Esophagus squamous epithelium (tissue), 4 donors: ENCODE data around the gene UBE3A.

Experiments
- CTCF ChIP-seq, 6 experiments: fragments of 450-650 bp in 4 of 6; fragments of 200-600 bp in 2 of 6; sonication (generic) in 2 of 6; IDR thresholded peaks; one replicate each; pipeline ENCODE4 v1.5.1; 2016 to 2019; ENCODE audit warnings: antibody characterized with exemption in 6 of 6, mild to moderate bottlenecking in 4 of 6, moderate library complexity in 4 of 6
- POLR2A ChIP-seq, 4 donors: fragments of 450-650 bp; IDR thresholded peaks; one replicate each; pipeline ENCODE4 v1.6.1; 2017; ENCODE audit warnings: antibody characterized with exemption in 4 of 4, mild to moderate bottlenecking in 4 of 4, moderate library complexity in 3 of 4

DNA sequence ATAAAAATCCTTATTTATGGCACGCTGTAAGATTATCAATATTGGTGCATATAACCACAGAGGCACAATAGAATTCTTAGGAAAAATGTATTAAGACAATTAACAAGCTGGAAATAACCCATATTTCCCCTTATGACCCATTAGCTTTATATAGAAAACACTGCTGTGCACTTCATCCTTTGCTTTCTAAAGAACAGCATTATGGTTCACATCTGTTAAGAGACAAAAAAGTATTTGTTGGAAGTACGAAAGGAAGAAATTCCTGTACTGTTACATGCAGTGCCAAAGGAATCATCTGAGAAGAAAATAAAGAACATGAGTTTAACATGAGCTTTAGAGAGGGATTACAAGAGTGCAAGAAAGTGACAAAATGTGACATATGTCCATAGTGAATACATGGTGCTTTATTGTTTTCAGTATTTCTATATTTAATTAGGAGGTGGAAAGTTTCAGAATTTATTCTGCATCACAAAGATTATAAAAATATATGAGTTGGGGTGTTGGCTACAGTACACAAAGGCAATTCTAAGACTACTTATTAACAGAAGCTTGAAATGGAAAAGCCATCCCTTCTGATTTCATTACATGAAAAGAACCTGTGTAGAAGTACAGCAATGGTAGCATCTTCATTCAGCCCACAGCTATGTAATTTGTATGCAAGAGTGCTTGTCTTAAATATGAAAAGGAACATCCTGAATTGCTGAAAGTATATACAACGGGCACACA lies 6.8 kb downstream of the UBE3A start:
- TF ChIP-seq CTCF (IDR thresholded peaks at IDR 0.05) (no peak), POLR2A (IDR thresholded peaks at IDR 0.05) (no peak)
